ENCODE data around the gene CTAGE8.
"Not testable (repeated sequence)": the region's sequence is repeated elsewhere in the genome, so short reads cannot be mapped to it uniquely, and the experiment has no call there.

Gene CTAGE8

DNA sequence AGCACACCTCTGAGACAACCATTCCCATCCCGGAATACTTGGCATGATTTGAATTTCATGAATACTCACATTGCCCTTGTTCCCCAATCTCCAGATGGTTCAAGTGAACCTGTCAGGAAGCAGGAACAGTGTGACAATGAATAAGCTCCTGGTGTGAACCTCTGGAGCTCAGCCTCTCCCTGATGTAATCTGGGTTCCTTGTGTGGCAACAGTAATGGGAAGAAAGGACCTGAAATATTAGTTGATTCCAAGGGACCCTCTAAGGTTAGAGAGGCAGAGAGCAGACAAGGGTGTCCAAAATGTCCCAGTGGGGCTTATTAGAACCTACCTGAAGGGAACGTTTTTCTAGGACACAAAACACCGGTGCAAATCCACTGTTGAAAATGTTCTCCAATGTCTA, 13.0 kb downstream of the CTAGE8 start:
- no peak for DNase-seq

DNA sequence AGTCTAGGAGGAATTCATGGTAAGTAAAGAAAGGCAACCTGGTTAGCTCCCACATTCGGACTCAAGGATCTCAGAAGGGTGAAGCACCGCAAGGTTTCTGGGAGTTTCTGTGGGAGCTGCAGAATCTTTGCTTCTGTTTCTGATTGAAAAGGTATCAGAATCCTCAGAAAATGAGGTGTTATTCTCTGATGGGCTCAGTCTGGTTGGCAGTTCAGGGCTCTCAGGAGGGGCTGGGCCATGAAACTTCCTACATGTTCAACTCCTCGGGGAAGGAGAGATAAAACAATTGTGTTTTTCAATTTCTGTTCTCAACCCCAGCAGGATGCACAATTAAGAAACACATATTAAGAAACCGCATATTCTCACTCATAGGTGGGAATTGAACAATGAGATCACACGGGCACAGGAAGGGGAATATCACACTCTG, 13.6 kb downstream of the CTAGE8 start:
- no peak for DNase-seq

DNA sequence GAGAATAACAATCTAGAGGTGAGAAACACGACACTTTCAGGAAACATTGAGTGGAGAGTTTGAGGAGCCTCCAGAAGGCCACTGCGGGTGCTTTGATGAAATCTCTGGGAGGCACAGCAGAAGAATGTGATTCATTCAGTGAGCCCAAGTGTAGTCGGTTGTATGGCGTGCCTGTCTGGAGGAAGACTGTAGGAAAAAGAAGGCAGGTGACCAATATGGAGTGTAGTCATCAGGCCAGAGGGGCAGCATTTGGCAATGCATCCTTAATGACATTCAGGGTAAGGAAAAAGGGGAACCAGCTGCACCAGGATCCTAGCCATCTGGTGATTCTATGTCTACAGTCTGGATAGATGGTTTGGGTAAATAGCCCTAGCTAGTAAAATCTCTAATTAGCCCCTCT, 16.8 kb downstream of the CTAGE8 start:
- not testable (repeated sequence) for DNase-seq

DNA sequence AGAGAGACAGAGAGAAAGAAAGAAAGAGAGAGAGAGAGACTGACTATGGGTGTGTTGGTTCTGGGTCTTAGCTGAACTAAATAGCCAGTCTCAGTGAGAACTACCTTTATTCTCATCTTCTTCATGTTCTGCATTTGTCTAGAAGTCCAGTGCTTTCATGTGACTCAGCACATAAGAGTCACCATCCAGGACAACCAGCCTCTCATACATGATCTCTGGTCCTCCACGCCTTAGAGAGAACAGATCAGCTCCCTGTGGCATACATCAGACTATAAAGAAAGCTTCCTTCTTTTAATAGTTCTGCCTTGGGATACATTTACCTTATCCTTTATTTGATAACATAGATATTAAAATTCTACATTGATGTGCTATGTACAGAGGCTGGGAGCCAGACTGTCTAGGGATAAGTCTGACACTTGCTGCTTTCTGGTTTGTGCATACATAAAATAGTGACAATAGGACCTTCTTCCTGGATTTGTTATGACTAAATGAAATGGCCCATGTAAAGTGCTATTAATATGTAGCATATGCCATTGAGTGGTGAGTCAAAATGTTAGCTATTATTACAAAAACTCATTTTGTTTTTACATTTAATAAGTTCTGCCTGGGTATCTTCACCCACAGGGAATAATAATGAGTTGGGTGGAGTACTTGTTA, 21.3 kb downstream of the CTAGE8 start:
- DNase-seq: not testable (repeated sequence)

DNA sequence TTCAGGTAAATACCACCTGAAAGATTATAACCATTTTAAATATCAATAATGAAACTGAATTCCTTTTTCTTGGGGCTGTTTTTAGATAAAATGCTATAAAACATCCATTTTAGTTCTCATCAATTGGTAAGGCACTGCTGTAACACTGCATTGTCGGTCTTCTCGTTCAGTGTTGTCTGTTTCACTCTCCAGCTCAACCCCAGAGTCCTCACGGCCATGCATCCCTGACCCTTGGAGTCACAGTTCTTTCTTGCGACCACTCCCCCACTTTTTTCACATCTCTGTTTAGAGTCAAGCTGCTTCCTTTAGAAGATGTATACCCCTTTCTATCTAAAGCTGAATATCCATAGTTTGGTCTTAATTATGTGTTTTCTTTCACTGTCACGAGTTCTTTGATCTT, 22.1 kb downstream of the CTAGE8 start:
- not testable (repeated sequence) for DNase-seq

DNA sequence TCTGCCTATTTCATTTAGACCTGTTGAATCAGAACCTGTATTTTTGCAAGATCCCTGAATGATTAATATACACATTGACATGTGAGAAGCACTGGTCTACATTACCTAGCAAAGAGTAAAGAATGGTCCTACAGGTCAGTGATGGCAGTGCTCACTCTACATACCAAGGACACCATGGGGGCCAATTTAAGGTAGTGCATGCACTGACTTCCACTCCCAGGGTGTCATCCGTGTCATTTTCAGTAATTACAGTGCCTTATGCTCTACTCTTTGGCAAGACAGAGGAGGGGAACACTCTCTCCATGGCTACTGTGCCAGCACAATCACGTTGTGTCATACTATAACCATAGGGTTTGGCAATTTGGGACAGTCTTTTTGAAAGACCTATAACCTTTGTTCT, 23.7 kb downstream of the CTAGE8 start:
- DNase-seq: not testable (repeated sequence)

DNA sequence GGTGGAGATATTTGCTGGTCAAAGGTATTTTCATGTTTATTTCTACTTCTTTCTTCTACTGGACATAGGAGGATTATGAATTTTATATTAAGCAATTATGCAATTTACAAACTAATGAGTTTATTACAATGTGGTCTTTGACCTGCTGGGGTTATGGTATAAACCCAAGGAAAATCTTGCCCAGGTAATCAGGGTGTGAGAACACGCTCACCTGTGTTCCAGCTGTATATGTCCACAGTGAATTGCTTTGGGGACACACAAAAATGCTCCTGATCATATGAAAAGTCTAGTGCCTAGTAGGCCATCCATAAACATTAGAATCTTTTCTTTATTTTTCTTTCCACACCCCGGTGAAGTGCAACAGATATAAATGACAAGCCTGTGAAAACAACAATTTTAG, 29.7 kb downstream of the CTAGE8 start, which contains the start of gene OR2A42:
Gene OR2A42, minus strand, starts transcription at position 241 of the 400 bp plus-strand sequence. CDS start 6,762 bp downstream, outside the sequence.
- not testable (repeated sequence) for DNase-seq

DNA sequence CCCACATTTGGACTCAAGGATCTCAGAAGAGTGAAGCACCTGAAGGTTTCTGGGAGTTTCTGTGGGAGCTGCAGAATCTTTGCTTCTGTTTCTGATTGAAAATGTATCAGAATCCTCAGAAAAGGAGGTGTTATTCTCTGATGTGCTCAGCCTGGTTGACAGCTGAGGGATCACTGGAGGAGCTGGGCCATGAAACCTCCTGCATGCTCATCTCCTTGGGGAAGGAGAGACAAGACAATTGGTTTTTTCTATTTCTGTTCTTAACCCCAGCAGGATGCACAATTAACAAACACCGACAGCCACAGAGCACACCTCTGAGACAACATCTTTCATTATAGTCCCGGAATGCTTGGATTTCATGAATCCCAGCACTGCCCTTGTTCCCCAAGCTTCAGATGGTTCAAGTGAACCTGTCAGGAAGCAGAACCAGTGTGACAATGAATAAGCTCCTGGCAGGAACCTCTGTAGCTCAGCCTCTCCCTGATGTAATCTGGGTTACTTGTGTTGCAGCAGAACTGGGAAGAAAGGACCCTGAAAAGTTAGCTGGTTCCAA, 30.5 kb downstream of the CTAGE8 start:
- DNase-seq: not testable (repeated sequence)

DNA sequence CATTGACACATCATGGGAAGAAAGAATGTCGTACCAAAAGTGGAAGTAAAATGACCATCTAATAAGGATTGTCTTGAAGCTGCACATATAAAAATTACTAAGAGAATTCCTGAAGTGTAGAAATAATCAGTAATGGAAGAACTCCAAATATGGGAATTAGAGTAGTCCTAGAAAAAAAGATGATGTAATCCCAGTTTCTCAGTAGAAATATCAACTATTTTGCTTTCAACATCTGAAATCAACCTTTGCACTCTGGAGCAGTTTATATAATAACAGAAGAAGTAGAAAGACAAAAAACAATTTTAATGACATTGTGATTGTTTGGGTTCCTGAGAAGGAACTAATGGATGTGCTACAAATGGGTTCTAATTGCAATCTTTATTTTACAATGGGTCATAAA, 36.0 kb downstream of the CTAGE8 start:
- DNase-seq: not testable (repeated sequence)

DNA sequence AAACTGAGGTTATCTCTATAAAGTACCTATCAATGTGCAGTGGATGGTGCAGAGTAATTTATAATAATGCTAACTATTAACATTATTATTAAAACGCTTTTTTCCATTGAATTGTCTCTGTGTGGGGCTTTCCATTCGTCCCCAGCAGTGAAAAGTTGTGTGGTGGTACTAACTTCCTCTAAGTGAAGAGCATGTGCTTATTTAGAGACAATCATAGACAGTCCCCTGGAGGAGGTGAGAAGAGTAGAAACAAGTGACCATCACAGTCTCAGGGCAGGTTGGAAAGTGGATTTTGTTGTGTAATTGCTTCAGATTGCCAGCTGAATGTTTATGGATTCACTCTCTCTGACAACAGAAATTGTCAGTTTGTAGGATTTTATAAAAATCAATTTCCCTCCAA, 38.1 kb downstream of the CTAGE8 start:
- DNase-seq: not testable (repeated sequence)

DNA sequence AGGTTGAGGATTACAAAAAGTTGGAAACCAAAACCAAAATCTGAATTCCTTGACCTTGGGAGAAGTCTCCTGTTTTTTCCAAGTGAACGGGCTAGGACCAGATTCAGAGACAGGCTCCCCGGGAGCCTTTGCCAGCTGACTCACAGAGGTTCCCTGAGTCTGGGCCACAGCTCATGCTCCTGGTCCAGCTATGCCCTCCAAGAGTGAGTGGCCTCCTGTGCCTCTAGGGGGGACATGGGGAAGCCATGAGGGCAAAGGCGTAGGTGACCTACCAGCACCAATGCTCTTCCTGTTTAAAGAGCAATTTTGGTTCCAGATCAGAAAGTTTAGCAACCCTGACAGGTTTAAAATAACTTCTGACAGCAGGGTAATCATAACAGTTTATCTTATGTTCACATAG, 40.3 kb downstream of the CTAGE8 start:
- DNase-seq: not testable (repeated sequence)

DNA sequence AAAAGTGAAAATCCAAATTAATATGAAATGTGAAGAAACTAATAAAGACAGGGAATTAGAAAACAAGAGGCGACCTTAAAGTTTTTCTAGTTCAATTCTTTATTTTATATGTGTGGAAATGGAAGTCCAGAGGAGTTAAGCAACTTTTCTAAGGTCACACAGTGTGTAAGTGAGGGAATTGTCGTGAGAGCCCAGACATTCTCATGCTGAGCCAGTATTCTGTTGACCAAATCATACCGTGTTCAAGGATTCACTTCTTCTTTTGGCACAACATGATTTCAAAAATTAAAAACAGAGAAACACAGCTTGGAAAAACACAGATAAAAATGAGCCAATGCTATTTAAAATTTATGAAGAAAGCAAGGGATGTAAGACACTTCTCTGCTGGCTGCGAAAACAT, 42.2 kb downstream of the CTAGE8 start:
- DNase-seq: not testable (repeated sequence)

DNA sequence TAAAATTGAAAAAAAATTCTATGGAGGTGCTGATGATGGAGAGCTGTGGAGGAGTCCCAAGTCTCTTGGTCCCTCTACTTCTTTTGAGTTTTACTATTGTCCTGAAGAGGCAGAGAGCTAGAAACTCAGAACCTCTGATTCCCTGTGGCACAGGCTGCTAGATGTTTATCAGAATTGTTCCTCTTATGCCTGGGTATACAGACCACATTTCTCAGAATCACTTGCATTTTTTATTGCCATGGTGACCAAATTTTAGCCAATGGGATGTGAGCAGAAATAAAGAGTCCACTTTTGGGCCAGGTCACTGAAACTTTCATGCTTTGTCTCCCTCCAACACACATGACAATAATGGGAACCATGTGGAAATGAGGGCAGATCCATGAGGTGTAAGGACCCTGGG, 45.4 kb downstream of the CTAGE8 start:
- DNase-seq: not testable (repeated sequence)

DNA sequence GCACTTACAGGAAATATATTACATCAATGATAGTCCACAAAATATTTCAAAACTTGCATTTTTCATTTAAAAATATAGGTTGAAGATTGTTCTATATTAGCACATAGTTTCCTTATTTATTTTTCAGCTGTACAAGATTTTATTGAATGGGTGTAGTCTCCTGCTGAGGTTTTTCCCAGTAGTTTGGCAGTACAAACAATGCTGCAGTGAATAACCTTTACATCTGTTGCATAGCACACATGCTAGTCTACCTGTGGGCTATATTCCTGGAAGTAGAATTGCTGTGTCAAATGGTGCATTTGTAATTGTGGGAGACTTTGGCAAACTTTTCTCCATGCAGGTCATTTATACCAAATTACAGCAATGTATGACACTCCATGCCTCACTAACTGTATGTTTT, 48.6 kb downstream of the CTAGE8 start:
- DNase-seq: not testable (repeated sequence)

DNA sequence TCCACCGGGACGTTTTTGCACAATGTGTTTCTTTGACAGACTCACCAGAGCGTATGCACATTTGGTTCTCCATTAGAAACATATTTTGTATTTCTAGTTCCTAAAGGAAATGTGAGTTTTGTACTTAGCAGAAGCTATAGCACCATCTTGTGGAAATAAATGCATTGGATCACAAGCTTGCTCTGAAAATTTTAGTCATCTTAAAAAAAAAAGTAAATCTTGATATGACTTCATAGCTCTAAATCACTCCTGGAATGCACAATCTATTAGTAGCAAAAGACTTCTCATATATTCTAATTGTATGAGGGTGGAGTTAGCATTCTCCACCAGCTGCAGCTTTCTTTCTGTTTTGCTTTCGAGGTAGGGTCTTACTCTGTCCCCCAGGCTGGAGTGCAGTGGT, 49.9 kb downstream of the CTAGE8 start:
- not testable (repeated sequence) for DNase-seq

DNA sequence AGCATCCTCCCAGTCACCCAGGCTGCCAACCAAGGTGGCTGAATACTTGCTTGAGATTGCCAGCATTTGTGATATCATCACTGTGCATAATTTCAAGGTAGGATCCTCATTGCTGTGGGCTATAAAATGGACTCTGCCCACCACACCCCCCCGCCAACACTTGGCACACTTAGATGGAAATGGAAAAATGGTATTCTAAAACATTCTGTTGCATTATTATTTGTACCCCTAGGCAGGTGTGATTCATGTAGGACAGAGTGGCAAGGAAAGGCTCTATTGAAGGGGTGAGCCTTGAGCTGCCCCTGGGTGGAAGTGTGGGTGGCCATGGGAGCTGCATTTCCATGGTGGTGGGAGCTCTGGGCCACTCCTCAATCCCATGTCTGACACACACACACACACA, 50.5 kb downstream of the CTAGE8 start:
- DNase-seq: not testable (repeated sequence)

DNA sequence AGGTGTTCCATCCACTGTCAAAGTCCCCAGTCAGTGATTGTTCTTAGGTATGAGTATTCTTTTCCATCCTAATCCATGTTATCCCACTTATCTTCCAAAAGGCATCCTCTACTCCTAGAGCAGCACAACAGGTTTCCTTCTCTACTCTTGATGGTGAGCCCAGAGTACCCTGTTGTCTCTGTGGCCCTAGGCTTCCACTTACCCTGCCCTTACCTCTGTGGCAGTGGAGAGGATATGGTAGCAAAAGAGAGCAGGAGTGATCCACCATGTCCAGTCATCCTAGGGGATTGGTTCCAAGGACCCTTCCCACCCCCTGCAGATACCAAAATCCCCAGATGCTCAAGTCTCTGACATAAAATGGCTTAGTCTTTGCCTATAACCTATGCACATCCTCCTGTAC, 51.9 kb downstream of the CTAGE8 start:
- DNase-seq: not testable (repeated sequence)

Measured in NK-92 treated with Interleukin-12 subunit alpha and Interleukin-12 subunit beta, amount 100 ng/mL, for 24 hours (cell line).